ENCODE data around the gene C14orf93. TPM values are rescaled to one million over a fixed set of nuclear protein-coding genes. Genes with fewer than 3 reads are reported as not detected.
"Not testable (repeated sequence)": the region's sequence is repeated elsewhere in the genome, so short reads cannot be mapped to it uniquely, and the experiment has no call there.

C14orf93 gene
- polyA plus RNA-seq, 3 donors, result 4.8 to 13.5 (median 6.2) TPM

- peak overlapping the region; percentile 91 for H3K27ac ChIP-seq (ENCODE audit: low read depth, low read length)
- 16 to 25% (median 19%) methylated on average over 19 of the region's 19 CpGs for WGBS, 3 donors
These were observed 54.0 kb downstream of the C14orf93 start for GRCh38 chr14:22955702-22956569.

GRCh38 chr14:22952418-22952817, 57.5 kb downstream of the C14orf93 start:
- WGBS, 3 donors, result 86 to 97% (median 92%) methylated on average over 1 of the region's 1 CpG
- H3K27ac ChIP-seq (ENCODE audit: low read depth, low read length), result no peak overlapping the region

- not testable (repeated sequence) for H3K27ac ChIP-seq (ENCODE audit: low read depth, low read length)
- 70 to 93% (median 72%) methylated on average over 8 of the region's 8 CpGs for WGBS, 3 donors
These were observed 58.1 kb downstream of the C14orf93 start for GRCh38 chr14:22951795-22952194.

GRCh38 chr14:22945642-22946041, 64.3 kb downstream of the C14orf93 start:
- WGBS, 3 donors, result 95 to 96% (median 96%) methylated on average over 3 of the region's 3 CpGs
- H3K27ac ChIP-seq (ENCODE audit: low read depth, low read length), result no peak overlapping the region

- 95 to 97% (median 95%) methylated on average over 4 of the region's 4 CpGs for WGBS, 3 donors
- H3K27ac ChIP-seq (ENCODE audit: low read depth, low read length), result no peak overlapping the region
These were observed 70.3 kb downstream of the C14orf93 start for GRCh38 chr14:22939684-22940083.

Other genes starting within 250 kb of the C14orf93 start
- gene OXA1L, start 243.5 kb downstream of the C14orf93 start, polyA plus RNA-seq, result 100 to 1,000 TPM in 1 of 3 donors, 10 to 100 TPM in 2; 72.7 to 123 (median 83.9) TPM
- 10 to 100 TPM in 2 of 3 donors, 1 to 10 TPM in 1; 3.7 to 15.2 (median 12.1) TPM for gene SLC7A7, start 194.7 kb downstream of the C14orf93 start, polyA plus RNA-seq
- gene MRPL52, start 180.3 kb downstream of the C14orf93 start, polyA plus RNA-seq, result 10 to 100 TPM; 54.2 to 76.3 (median 65.9) TPM
- gene MMP14, start 173.6 kb downstream of the C14orf93 start, polyA plus RNA-seq, result 100 to 1,000 TPM in 1 of 3 donors, 10 to 100 TPM in 2; 26.1 to 109 (median 86.0) TPM
- 10 to 100 TPM; 43.8 to 91.5 (median 50.6) TPM for gene LRP10, start 138.4 kb downstream of the C14orf93 start, polyA plus RNA-seq
- gene REM2, start 126.9 kb downstream of the C14orf93 start, polyA plus RNA-seq, result under 1 TPM in 2 of 3 donors, not detected in 1; 0.22 to 0.51 TPM
- 10 to 100 TPM; 20.1 to 36.9 (median 34.6) TPM for gene RBM23, start 91.0 kb downstream of the C14orf93 start, polyA plus RNA-seq
- 10 to 100 TPM; 30.8 to 46.0 (median 32.7) TPM for gene PRMT5, start 80.8 kb downstream of the C14orf93 start, polyA plus RNA-seq
- gene HAUS4, start 53.1 kb downstream of the C14orf93 start, polyA plus RNA-seq, result 10 to 100 TPM; 28.3 to 45.7 (median 30.9) TPM
- 1 to 10 TPM; 1.6 to 3.4 (median 2.0) TPM for gene AJUBA, start 27.6 kb downstream of the C14orf93 start, polyA plus RNA-seq
- 100 to 1,000 TPM in 2 of 3 donors, 10 to 100 TPM in 1; 78.0 to 152 (median 140) TPM for gene PSMB5, start 24.8 kb upstream of the C14orf93 start, polyA plus RNA-seq
- gene PSMB11, start 32.1 kb upstream of the C14orf93 start, polyA plus RNA-seq, result not detected
- 1 to 10 TPM; 1.9 to 7.0 (median 4.4) TPM for gene CDH24, start 47.4 kb upstream of the C14orf93 start, polyA plus RNA-seq
- 10 to 100 TPM; 43.6 to 81.4 (median 79.3) TPM for gene ACIN1, start 85.0 kb upstream of the C14orf93 start, polyA plus RNA-seq
- gene C14orf119, start 85.4 kb upstream of the C14orf93 start, polyA plus RNA-seq, result 10 to 100 TPM; 16.3 to 54.9 (median 45.0) TPM
- gene CIROP, start 94.8 kb upstream of the C14orf93 start, polyA plus RNA-seq, result under 1 TPM in 2 of 3 donors, not detected in 1; 0.03 to 0.56 TPM
- 1 to 10 TPM in 1 of 3 donors, under 1 TPM in 1, not detected in 1; 0.15 to 2.8 TPM for gene CEBPE, start 109.1 kb upstream of the C14orf93 start, polyA plus RNA-seq
- 10 to 100 TPM; 16.8 to 41.5 (median 25.9) TPM for gene SLC7A8, start 173.5 kb upstream of the C14orf93 start, polyA plus RNA-seq
- gene RNF212B, start 227.8 kb upstream of the C14orf93 start, polyA plus RNA-seq, result under 1 TPM in 2 of 3 donors, not detected in 1; 0.06 to 0.14 TPM